Upper lobe of left lung (tissue), 6 donors: ENCODE results near the gene STUB1. TPM values are rescaled to one million over a fixed set of nuclear protein-coding genes. Genes with fewer than 3 reads are reported as not detected.

Source experiments
- ATAC-seq, 2 donors: fragments of 200-7000 bp; cut with Tn5 transposase; one replicate each; pipeline ENCODE4 v1.9.1; 2022; ENCODE audit warnings: mild to moderate bottlenecking in 2 of 2, moderate library complexity in 2 of 2; ENCODE audit not compliant: low FRiP score in 2 of 2
- DNase-seq, 2 donors: peaks; one replicate each; pipeline ENCODE4 v3.0.0-alpha.2; 2019 to 2020
- H3K27ac ChIP-seq, 4 donors: fragments of 200-600 bp; sonication (generic); one replicate each; pipeline ENCODE4 v1.5.1; 2016 to 2019
- H3K27me3 ChIP-seq, 4 donors: fragments of 200-600 bp; sonication (generic); one replicate each; pipeline ENCODE4 v1.5.1; 2017 to 2019
- H3K36me3 ChIP-seq, 4 donors: fragments of 200-600 bp; sonication (generic); one replicate each; pipeline ENCODE4 v1.5.1; 2016 to 2019
- H3K4me1 ChIP-seq, 4 donors: fragments of 200-600 bp; sonication (generic); one replicate each; pipeline ENCODE4 v1.5.1; 2018 to 2019
- H3K4me3 ChIP-seq, 4 donors: fragments of 200-600 bp; sonication (generic); one replicate each; pipeline ENCODE4 v1.5.1; 2017 to 2019; ENCODE audit warnings: mild to moderate bottlenecking in 2 of 4, moderate library complexity in 1 of 4
- H3K9me3 ChIP-seq, 4 donors: fragments of 200-600 bp; sonication (generic); one replicate each; pipeline ENCODE4 v1.5.1; 2018 to 2019
- EP300 ChIP-seq, 4 donors: sonication (generic); formaldehyde crosslinking; IDR thresholded peaks; one replicate each; pipeline ENCODE4 v1.5.1; 2017; ENCODE audit warnings: antibody characterized with exemption in 4 of 4, control low read depth in 2 of 4
- POLR2A ChIP-seq, 4 donors: fragments of 450-650 bp; IDR thresholded peaks; one replicate each; pipeline ENCODE4 v1.5.1; 2016 to 2017; ENCODE audit warnings: antibody characterized with exemption in 4 of 4, mild to moderate bottlenecking in 2 of 4
- POLR2AphosphoS5 ChIP-seq, 2 donors: sonication (generic); formaldehyde crosslinking; IDR thresholded peaks; one replicate each; pipeline ENCODE4 v1.5.1; 2017; ENCODE audit warnings: antibody characterized with exemption in 2 of 2
- WGBS, 2 donors: methylation state at CpG; one replicate each; pipeline ENCODE4 v1.1.5; 2017 to 2018; 5-methylcytosine and 5-hydroxymethylcytosine counted together
- total RNA-seq, 6 donors: library from RNA; depleted of rRNA in 4 of 6; stranded (reverse); fragments of >200 nt in 4 of 6; gene quantifications; one replicate each; pipeline versions ENCODE4 v1.1.0 to v1.2.1, GENCODE V29; 2016 to 2021
- TF ChIP-seq, protein P1 (sequence below), 6 experiments: fragments of 450-650 bp in 4 of 6; fragments of 200-600 bp in 2 of 6; sonication (generic) in 2 of 6; IDR thresholded peaks; one replicate each; pipeline ENCODE4 v1.5.1; 2016 to 2019; ENCODE audit warnings: antibody characterized with exemption in 6 of 6
- donor health status: DM: no; HTN: no; CAD: no; lungs with moderate emphysema.
- donor health status: DM: no; HTN: yes; CAD: no; lungs with severe emphysema.

STUB1 gene
- total RNA-seq, 6 donors from 2014 or later, result 101 to 186 (median 118) TPM

DNA sequence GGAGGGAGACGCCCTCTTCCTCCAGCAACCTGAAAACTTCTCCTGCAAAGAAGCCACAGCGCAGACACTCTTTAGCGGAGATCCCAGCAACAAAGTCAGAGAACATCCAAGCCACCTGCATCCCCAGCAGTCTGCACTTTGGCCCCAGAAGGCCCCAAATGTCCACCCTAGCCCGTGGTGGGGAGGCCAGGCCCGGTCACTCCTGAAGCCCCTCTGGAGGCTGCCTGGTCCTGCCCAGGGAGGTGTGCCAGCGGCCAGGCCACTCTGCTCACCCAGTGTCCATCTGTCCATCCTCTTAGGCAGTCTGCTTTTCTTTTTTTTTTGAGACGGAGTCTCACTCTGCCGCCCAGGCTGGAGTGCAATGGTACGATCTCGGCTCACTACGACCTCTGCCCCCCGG lies 52.1 kb downstream of the STUB1 start:
- Histone ChIP-seq H3K4me3 (no peak overlapping the region), H3K4me1 (peaks cover 15 to 18% (median 17%) of the 10 kb centered on the region in 4 donors), H3K9me3 (no peaks in the 10 kb centered on the region), H3K27me3 (peaks cover 0 to 11% (median 7%) of the 10 kb centered on the region in 4 donors), H3K27ac (no peak overlapping the region), H3K36me3 (peaks cover 2 to 67% (median 46%) of the 10 kb centered on the region in 4 donors)
- WGBS, 2 donors, result 97 to 98% methylated on average over 10 to 12 of the region's 12 CpGs
- ATAC-seq, result no peak
- DNase-seq, result peak in 1 of 2 donors; percentile 52
- TF ChIP-seq POLR2AphosphoS5 (IDR thresholded peaks at IDR 0.05) (no peak), POLR2A (IDR thresholded peaks at IDR 0.05) (no peak), EP300 (IDR thresholded peaks at IDR 0.05) (no peak)
- TF ChIP-seq, protein P1, sequence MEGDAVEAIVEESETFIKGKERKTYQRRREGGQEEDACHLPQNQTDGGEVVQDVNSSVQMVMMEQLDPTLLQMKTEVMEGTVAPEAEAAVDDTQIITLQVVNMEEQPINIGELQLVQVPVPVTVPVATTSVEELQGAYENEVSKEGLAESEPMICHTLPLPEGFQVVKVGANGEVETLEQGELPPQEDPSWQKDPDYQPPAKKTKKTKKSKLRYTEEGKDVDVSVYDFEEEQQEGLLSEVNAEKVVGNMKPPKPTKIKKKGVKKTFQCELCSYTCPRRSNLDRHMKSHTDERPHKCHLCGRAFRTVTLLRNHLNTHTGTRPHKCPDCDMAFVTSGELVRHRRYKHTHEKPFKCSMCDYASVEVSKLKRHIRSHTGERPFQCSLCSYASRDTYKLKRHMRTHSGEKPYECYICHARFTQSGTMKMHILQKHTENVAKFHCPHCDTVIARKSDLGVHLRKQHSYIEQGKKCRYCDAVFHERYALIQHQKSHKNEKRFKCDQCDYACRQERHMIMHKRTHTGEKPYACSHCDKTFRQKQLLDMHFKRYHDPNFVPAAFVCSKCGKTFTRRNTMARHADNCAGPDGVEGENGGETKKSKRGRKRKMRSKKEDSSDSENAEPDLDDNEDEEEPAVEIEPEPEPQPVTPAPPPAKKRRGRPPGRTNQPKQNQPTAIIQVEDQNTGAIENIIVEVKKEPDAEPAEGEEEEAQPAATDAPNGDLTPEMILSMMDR (IDR thresholded peaks at IDR 0.05), result no peak

Other genes with a start within 250 kb of the STUB1 start
- gene CAPN15, start 152.7 kb upstream of the STUB1 start, total RNA-seq, result 10 to 100 TPM; 27.3 to 84.5 (median 66.1) TPM
- gene PRR35, start 120.0 kb upstream of the STUB1 start, total RNA-seq, result not detected
- 1 to 10 TPM; 1.2 to 7.8 (median 3.3) TPM for gene NHLRC4, start 113.4 kb upstream of the STUB1 start, total RNA-seq
- 100 to 1,000 TPM in 2 of 6 donors, 10 to 100 TPM in 4; 42.7 to 153 (median 79.6) TPM for gene PIGQ, start 110.4 kb upstream of the STUB1 start, total RNA-seq
- gene RAB40C, start 90.3 kb upstream of the STUB1 start, total RNA-seq, result 100 to 1,000 TPM in 1 of 6 donors, 10 to 100 TPM in 5; 40.5 to 101 (median 61.5) TPM
- 10 to 100 TPM in 1 of 6 donors, 1 to 10 TPM in 5; 1.7 to 16.8 (median 5.8) TPM for gene WFIKKN1, start 49.4 kb upstream of the STUB1 start, total RNA-seq
- 100 to 1,000 TPM in 4 of 6 donors, 10 to 100 TPM in 2; 69.5 to 210 (median 111) TPM for gene METTL26, start 44.1 kb upstream of the STUB1 start, total RNA-seq
- 10 to 100 TPM; 34.9 to 85.7 (median 53.3) TPM for gene MCRIP2, start 38.6 kb upstream of the STUB1 start, total RNA-seq
- 100 to 1,000 TPM in 1 of 6 donors, 10 to 100 TPM in 5; 18.8 to 174 (median 34.1) TPM for gene WDR90, start 31.0 kb upstream of the STUB1 start, total RNA-seq
- gene RHOT2, start 12.3 kb upstream of the STUB1 start, total RNA-seq, result 100 to 1,000 TPM in 4 of 6 donors, 10 to 100 TPM in 2; 53.0 to 535 (median 107) TPM
- 1 to 10 TPM in 2 of 6 donors, under 1 TPM in 3, not detected in 1; 0.59 to 2.1 (median 0.76) TPM for gene RHBDL1, start 4.7 kb upstream of the STUB1 start, total RNA-seq
- gene JMJD8, start 3.9 kb downstream of the STUB1 start, total RNA-seq, result 100 to 1,000 TPM in 1 of 6 donors, 10 to 100 TPM in 5; 60.0 to 109 (median 65.5) TPM
- 10 to 100 TPM in 5 of 6 donors, 1 to 10 TPM in 1; 8.3 to 20.6 (median 14.3) TPM for gene WDR24, start 10.0 kb downstream of the STUB1 start, total RNA-seq
- 1 to 10 TPM; 1.0 to 8.1 (median 4.1) TPM for gene FBXL16, start 25.4 kb downstream of the STUB1 start, total RNA-seq
- gene METRN, start 34.7 kb downstream of the STUB1 start, total RNA-seq, result 10 to 100 TPM; 22.0 to 56.0 (median 40.8) TPM
- 10 to 100 TPM; 38.7 to 69.7 (median 55.7) TPM for gene ANTKMT, start 40.7 kb downstream of the STUB1 start, total RNA-seq
- gene CCDC78, start 46.0 kb downstream of the STUB1 start, total RNA-seq, result 10 to 100 TPM in 5 of 6 donors, 1 to 10 TPM in 1; 3.5 to 69.1 (median 23.3) TPM
- gene HAGHL, start 46.7 kb downstream of the STUB1 start, total RNA-seq, result 10 to 100 TPM in 5 of 6 donors, 1 to 10 TPM in 1; 4.0 to 43.0 (median 13.5) TPM
- gene CIAO3, start 60.6 kb downstream of the STUB1 start, total RNA-seq, result 10 to 100 TPM; 27.8 to 96.4 (median 33.1) TPM
- gene MSLN, start 80.3 kb downstream of the STUB1 start, total RNA-seq, result 100 to 1,000 TPM in 4 of 6 donors, 10 to 100 TPM in 2; 47.8 to 275 (median 121) TPM
- 10 to 100 TPM; 14.5 to 43.0 (median 20.8) TPM for gene RPUSD1, start 108.0 kb downstream of the STUB1 start, total RNA-seq
- gene CHTF18, start 108.2 kb downstream of the STUB1 start, total RNA-seq, result 10 to 100 TPM in 4 of 6 donors, 1 to 10 TPM in 2; 4.1 to 39.8 (median 17.9) TPM
- not detected for gene GNG13, start 120.3 kb downstream of the STUB1 start, total RNA-seq